ENCODE results near the gene FOXJ2.
A peak's percentile ranks its signal among the peaks of the same experiment; 100 is the strongest.

The FOXJ2 gene

GRCh38 chr12:8047842-8048241, 15.3 kb downstream of the FOXJ2 start:
- Histone ChIP-seq H3K4me1 (ENCODE audit: control insufficient read depth, insufficient read depth, low read length) (no peaks in the 10 kb centered on the region), H3K36me3 (ENCODE audit: control insufficient read depth, insufficient read depth, low read length, severe bottlenecking) (peaks cover 84% of the 10 kb centered on the region)
- no peak for DNase-seq (ENCODE audit: low read depth)

GRCh38 chr12:8048906-8049305, 16.4 kb downstream of the FOXJ2 start:
- Histone ChIP-seq H3K4me3 (ENCODE audit: low read length) (no peak overlapping the region), H3K4me1 (ENCODE audit: control insufficient read depth, insufficient read depth, low read length) (no peaks in the 10 kb centered on the region), H3K9me3 (ENCODE audit: control insufficient read depth, low read length) (no peaks in the 10 kb centered on the region), H3K27me3 (replicated peaks; ENCODE audit: control insufficient read depth, insufficient read depth, low read length) (no peaks in the 10 kb centered on the region), H3K36me3 (ENCODE audit: control insufficient read depth, insufficient read depth, low read length, severe bottlenecking) (peaks cover 86% of the 10 kb centered on the region), H3K9ac (ENCODE audit: low read length) (no peak overlapping the region)
- DNase-seq (ENCODE audit: low read depth): no peak

More at GRCh38 chr12:8047842-8048241, 15.3 kb downstream of the FOXJ2 start:
- no peaks in the 10 kb centered on the region for H3K27me3 ChIP-seq (replicated peaks; ENCODE audit: control insufficient read depth, insufficient read depth, low read length)
- H3K4me3 ChIP-seq (ENCODE audit: low read length): no peak overlapping the region
- H3K9ac ChIP-seq (ENCODE audit: low read length): no peak overlapping the region
- no peaks in the 10 kb centered on the region for H3K9me3 ChIP-seq (ENCODE audit: control insufficient read depth, low read length)

- Histone ChIP-seq H3K9me3 (ENCODE audit: control insufficient read depth, low read length) (no peaks in the 10 kb centered on the region), H3K36me3 (ENCODE audit: control insufficient read depth, insufficient read depth, low read length, severe bottlenecking) (peaks cover 88% of the 10 kb centered on the region), H3K4me3 (ENCODE audit: low read length) (no peak overlapping the region), H3K9ac (ENCODE audit: low read length) (no peak overlapping the region), H3K4me1 (ENCODE audit: control insufficient read depth, insufficient read depth, low read length) (no peaks in the 10 kb centered on the region), H3K27me3 (replicated peaks; ENCODE audit: control insufficient read depth, insufficient read depth, low read length) (no peaks in the 10 kb centered on the region)
- no peak for DNase-seq (ENCODE audit: low read depth)
Observed at GRCh38 chr12:8050600-8051250, 18.2 kb downstream of the FOXJ2 start.

- peaks cover 72% of the 10 kb centered on the region for H3K36me3 ChIP-seq (ENCODE audit: control insufficient read depth, insufficient read depth, low read length, severe bottlenecking)
Observed at GRCh38 chr12:8052679-8053078, 20.2 kb downstream of the FOXJ2 start.

GRCh38 chr12:8054816-8055215, 22.3 kb downstream of the FOXJ2 start:
- Histone ChIP-seq H3K9me3 (ENCODE audit: control insufficient read depth, low read length) (no peaks in the 10 kb centered on the region), H3K4me1 (ENCODE audit: control insufficient read depth, insufficient read depth, low read length) (peaks cover 21% of the 10 kb centered on the region), H3K9ac (ENCODE audit: low read length) (no peak overlapping the region), H3K36me3 (ENCODE audit: control insufficient read depth, insufficient read depth, low read length, severe bottlenecking) (peaks cover 50% of the 10 kb centered on the region), H3K4me3 (ENCODE audit: low read length) (no peak overlapping the region), H3K27me3 (replicated peaks; ENCODE audit: control insufficient read depth, insufficient read depth, low read length) (no peaks in the 10 kb centered on the region)
- DNase-seq (ENCODE audit: low read depth): no peak

More at GRCh38 chr12:8052679-8053078, 20.2 kb downstream of the FOXJ2 start:
- peaks cover 12% of the 10 kb centered on the region for H3K4me1 ChIP-seq (ENCODE audit: control insufficient read depth, insufficient read depth, low read length)
- H3K4me3 ChIP-seq (ENCODE audit: low read length): no peak overlapping the region
- H3K9me3 ChIP-seq (ENCODE audit: control insufficient read depth, low read length): no peaks in the 10 kb centered on the region
- DNase-seq (ENCODE audit: low read depth): no peak
- no peak overlapping the region for H3K9ac ChIP-seq (ENCODE audit: low read length)
- H3K27me3 ChIP-seq (replicated peaks; ENCODE audit: control insufficient read depth, insufficient read depth, low read length): no peaks in the 10 kb centered on the region

GRCh38 chr12:8057306-8057705, 24.8 kb downstream of the FOXJ2 start:
- no peaks in the 10 kb centered on the region for H3K27me3 ChIP-seq (replicated peaks; ENCODE audit: control insufficient read depth, insufficient read depth, low read length)
- no peaks in the 10 kb centered on the region for H3K9me3 ChIP-seq (ENCODE audit: control insufficient read depth, low read length)
- no peak overlapping the region for H3K4me3 ChIP-seq (ENCODE audit: low read length)
- peaks cover 33% of the 10 kb centered on the region for H3K36me3 ChIP-seq (ENCODE audit: control insufficient read depth, insufficient read depth, low read length, severe bottlenecking)
- H3K4me1 ChIP-seq (ENCODE audit: control insufficient read depth, insufficient read depth, low read length): peaks cover 21% of the 10 kb centered on the region
- DNase-seq (ENCODE audit: low read depth): peak; percentile 15
- H3K9ac ChIP-seq (ENCODE audit: low read length): peak overlapping the region; percentile 14

GRCh38 chr12:8057839-8058238, 25.3 kb downstream of the FOXJ2 start:
- H3K4me3 ChIP-seq (ENCODE audit: low read length): peak overlapping the region; percentile 58
- peak; percentile 85 for DNase-seq (ENCODE audit: low read depth)
- no peaks in the 10 kb centered on the region for H3K9me3 ChIP-seq (ENCODE audit: control insufficient read depth, low read length)
- H3K4me1 ChIP-seq (ENCODE audit: control insufficient read depth, insufficient read depth, low read length): peaks cover 21% of the 10 kb centered on the region
- H3K27me3 ChIP-seq (replicated peaks; ENCODE audit: control insufficient read depth, insufficient read depth, low read length): no peaks in the 10 kb centered on the region
- no peak overlapping the region for H3K9ac ChIP-seq (ENCODE audit: low read length)
- peaks cover 28% of the 10 kb centered on the region for H3K36me3 ChIP-seq (ENCODE audit: control insufficient read depth, insufficient read depth, low read length, severe bottlenecking)

- peaks cover 21% of the 10 kb centered on the region for H3K4me1 ChIP-seq (ENCODE audit: control insufficient read depth, insufficient read depth, low read length)
- peaks cover 21% of the 10 kb centered on the region for H3K36me3 ChIP-seq (ENCODE audit: control insufficient read depth, insufficient read depth, low read length, severe bottlenecking)
- H3K9ac ChIP-seq (ENCODE audit: low read length): no peak overlapping the region
- no peaks in the 10 kb centered on the region for H3K27me3 ChIP-seq (replicated peaks; ENCODE audit: control insufficient read depth, insufficient read depth, low read length)
- peak overlapping the region; percentile 58 for H3K4me3 ChIP-seq (ENCODE audit: low read length)
- H3K9me3 ChIP-seq (ENCODE audit: control insufficient read depth, low read length): no peaks in the 10 kb centered on the region
- no peak for DNase-seq (ENCODE audit: low read depth)
Observed at GRCh38 chr12:8058506-8058905, 26.0 kb downstream of the FOXJ2 start.

- DNase-seq (ENCODE audit: low read depth): no peak
- Histone ChIP-seq H3K4me3 (ENCODE audit: low read length) (no peak overlapping the region), H3K36me3 (ENCODE audit: control insufficient read depth, insufficient read depth, low read length, severe bottlenecking) (no peaks in the 10 kb centered on the region), H3K9ac (ENCODE audit: low read length) (no peak overlapping the region), H3K27me3 (replicated peaks; ENCODE audit: control insufficient read depth, insufficient read depth, low read length) (no peaks in the 10 kb centered on the region), H3K9me3 (ENCODE audit: control insufficient read depth, low read length) (no peaks in the 10 kb centered on the region), H3K4me1 (ENCODE audit: control insufficient read depth, insufficient read depth, low read length) (no peaks in the 10 kb centered on the region)
Observed at GRCh38 chr12:8064131-8064530, 31.6 kb downstream of the FOXJ2 start.

- DNase-seq (ENCODE audit: low read depth): peak; percentile 61
- no peaks in the 10 kb centered on the region for H3K36me3 ChIP-seq (ENCODE audit: control insufficient read depth, insufficient read depth, low read length, severe bottlenecking)
Observed at GRCh38 chr12:8065991-8066594, 33.6 kb downstream of the FOXJ2 start, which contains the start of gene C3AR1. C3AR1 (minus strand) TSS chr12:8066359; CDS start chr12:8060185, 6,174 bp downstream.

GRCh38 chr12:8069582-8069981, 37.1 kb downstream of the FOXJ2 start:
- no peak overlapping the region for H3K9ac ChIP-seq (ENCODE audit: low read length)
- H3K4me1 ChIP-seq (ENCODE audit: control insufficient read depth, insufficient read depth, low read length): peaks cover 12% of the 10 kb centered on the region

More at GRCh38 chr12:8065991-8066594, 33.6 kb downstream of the FOXJ2 start, which contains the start of gene C3AR1:
- Histone ChIP-seq H3K9me3 (ENCODE audit: control insufficient read depth, low read length) (no peaks in the 10 kb centered on the region), H3K9ac (ENCODE audit: low read length) (no peak within 1 kb of the TSS), H3K27me3 (replicated peaks; ENCODE audit: control insufficient read depth, insufficient read depth, low read length) (no peaks in the 10 kb centered on the region), H3K4me3 (ENCODE audit: low read length) (no peak within 1 kb of the TSS), H3K4me1 (ENCODE audit: control insufficient read depth, insufficient read depth, low read length) (peaks cover 12% of the 10 kb centered on the region)

More at GRCh38 chr12:8069582-8069981, 37.1 kb downstream of the FOXJ2 start:
- Histone ChIP-seq H3K9me3 (ENCODE audit: control insufficient read depth, low read length) (no peaks in the 10 kb centered on the region), H3K27me3 (replicated peaks; ENCODE audit: control insufficient read depth, insufficient read depth, low read length) (no peaks in the 10 kb centered on the region), H3K4me3 (ENCODE audit: low read length) (no peak overlapping the region), H3K36me3 (ENCODE audit: control insufficient read depth, insufficient read depth, low read length, severe bottlenecking) (no peaks in the 10 kb centered on the region)
- DNase-seq (ENCODE audit: low read depth): no peak

Measured in adipocyte (in vitro differentiated cells).